Tibial artery (tissue), 4 donors: ENCODE data around the gene PLEKHO2.

Experiments used
- DNase-seq, 2 donors: peaks; one replicate each; pipeline ENCODE4 v3.0.0-alpha.2; 2019
- H3K27ac ChIP-seq, 2 donors: fragments of 200-600 bp; sonication (generic) in 1 of 2; 1 replicate in 1 of 2; 2 replicates in 1 of 2; pipeline ENCODE4 v1.5.1; 2018 to 2019; ENCODE audit warnings: mild to moderate bottlenecking in 1 of 2
- H3K27me3 ChIP-seq, 2 donors: fragments of 200-600 bp; sonication (generic) in 1 of 2; one replicate each; pipeline versions ENCODE4 v1.5.1 to v1.6.0; 2016 to 2019
- H3K36me3 ChIP-seq, 3 donors: fragments of 200-600 bp; sonication (generic) in 2 of 3; one replicate each; pipeline ENCODE4 v1.5.1; 2016 to 2019; ENCODE audit warnings: mild to moderate bottlenecking in 2 of 3
- H3K4me1 ChIP-seq, 4 donors: fragments of 200-600 bp; sonication (generic) in 2 of 4; 1 replicate in 3 of 4; 2 replicates in 1 of 4; pipeline ENCODE4 v1.5.1; 2016 to 2019
- H3K4me3 ChIP-seq, 2 donors: fragments of 200-600 bp; sonication (generic) in 1 of 2; 1 replicate in 1 of 2; 2 replicates in 1 of 2; pipeline ENCODE4 v1.5.1; 2018 to 2019; ENCODE audit warnings: mild to moderate bottlenecking in 2 of 2
- H3K9me3 ChIP-seq, 3 donors: fragments of 200-600 bp; sonication (generic) in 1 of 3; one replicate each; pipeline ENCODE4 v1.5.1; 2016 to 2019
- intact Hi-C: fragments of 100-400 bp; cut with DNase I; formaldehyde crosslinking; loops from one replicate; pipeline ENCODE4 v1.15.0; 2023; ENCODE audit warnings: low total_unique reads
- TF ChIP-seq, protein P1 (sequence below), 2 experiments: fragments of 200-600 bp in 1 of 2; fragments of 450-650 bp in 1 of 2; IDR thresholded peaks; one replicate each; pipeline ENCODE4 v1.5.1; 2017 to 2019; ENCODE audit warnings: antibody characterized with exemption in 2 of 2, mild to moderate bottlenecking in 1 of 2, moderate library complexity in 1 of 2

Gene PLEKHO2

DNA sequence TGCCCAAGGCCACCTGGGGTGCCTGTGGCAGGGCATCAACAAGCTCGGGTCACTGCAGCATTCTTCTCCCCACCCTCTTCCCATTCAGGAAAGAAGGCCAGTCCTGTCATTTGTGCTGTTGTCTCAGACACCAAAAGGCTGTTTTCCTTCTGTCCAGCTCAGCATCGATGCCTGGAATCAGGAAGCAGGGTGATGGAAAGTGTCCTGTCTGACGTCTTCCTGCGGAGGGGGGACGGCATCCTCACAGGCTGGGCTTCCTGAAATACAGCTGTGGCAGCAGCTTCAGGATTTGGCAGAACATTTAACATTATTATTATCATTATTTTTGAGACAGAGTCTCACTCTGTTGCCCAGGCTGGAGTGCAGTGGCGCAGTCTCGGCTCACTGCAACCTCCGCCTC lies 37.0 kb downstream of the PLEKHO2 start:
- Histone ChIP-seq H3K4me3 (no peak overlapping the region), H3K36me3 (no peaks in the 10 kb centered on the region), H3K27ac (peak overlapping the region in 1 of 2 donors; percentile 59), H3K4me1 (peaks cover 0 to 21% (median 6%) of the 10 kb centered on the region in 4 donors), H3K9me3 (no peaks in the 10 kb centered on the region), H3K27me3 (no peaks in the 10 kb centered on the region)
- intact Hi-C loops, result no loop called here
- peak in 1 of 2 donors; percentile 55 for DNase-seq
- TF ChIP-seq, protein P1, sequence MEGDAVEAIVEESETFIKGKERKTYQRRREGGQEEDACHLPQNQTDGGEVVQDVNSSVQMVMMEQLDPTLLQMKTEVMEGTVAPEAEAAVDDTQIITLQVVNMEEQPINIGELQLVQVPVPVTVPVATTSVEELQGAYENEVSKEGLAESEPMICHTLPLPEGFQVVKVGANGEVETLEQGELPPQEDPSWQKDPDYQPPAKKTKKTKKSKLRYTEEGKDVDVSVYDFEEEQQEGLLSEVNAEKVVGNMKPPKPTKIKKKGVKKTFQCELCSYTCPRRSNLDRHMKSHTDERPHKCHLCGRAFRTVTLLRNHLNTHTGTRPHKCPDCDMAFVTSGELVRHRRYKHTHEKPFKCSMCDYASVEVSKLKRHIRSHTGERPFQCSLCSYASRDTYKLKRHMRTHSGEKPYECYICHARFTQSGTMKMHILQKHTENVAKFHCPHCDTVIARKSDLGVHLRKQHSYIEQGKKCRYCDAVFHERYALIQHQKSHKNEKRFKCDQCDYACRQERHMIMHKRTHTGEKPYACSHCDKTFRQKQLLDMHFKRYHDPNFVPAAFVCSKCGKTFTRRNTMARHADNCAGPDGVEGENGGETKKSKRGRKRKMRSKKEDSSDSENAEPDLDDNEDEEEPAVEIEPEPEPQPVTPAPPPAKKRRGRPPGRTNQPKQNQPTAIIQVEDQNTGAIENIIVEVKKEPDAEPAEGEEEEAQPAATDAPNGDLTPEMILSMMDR (IDR thresholded peaks at IDR 0.05), result no peak

DNA sequence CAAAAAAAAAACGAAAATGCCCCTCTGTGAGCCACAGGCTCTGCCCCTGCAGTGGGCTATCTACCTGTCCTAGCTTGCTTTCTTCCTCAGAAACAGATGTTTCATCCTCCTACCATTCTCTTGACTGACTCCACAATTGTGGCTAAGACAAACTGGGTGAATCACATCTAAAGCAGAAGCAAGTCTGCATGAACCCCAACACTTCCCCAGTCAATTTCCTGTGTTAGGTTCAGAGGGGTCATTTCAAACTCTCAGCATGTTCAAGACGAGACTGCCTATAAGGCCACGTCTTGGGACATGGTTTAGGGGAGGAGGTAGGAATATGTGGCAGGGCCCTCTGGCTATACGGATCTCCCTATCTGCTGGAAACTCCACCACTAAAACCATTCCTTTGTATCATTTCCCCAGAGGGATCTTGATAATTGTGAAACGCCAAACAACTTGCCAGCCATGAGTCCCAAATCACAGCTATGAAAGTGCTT lies 41.4 kb downstream of the PLEKHO2 start:
- no peaks in the 10 kb centered on the region for H3K36me3 ChIP-seq
- peaks cover 0 to 9% (median 3%) of the 10 kb centered on the region in 4 donors for H3K4me1 ChIP-seq
- no peak overlapping the region for H3K4me3 ChIP-seq
- intact Hi-C loops, result no loop called here
- no peaks in the 10 kb centered on the region for H3K27me3 ChIP-seq
- peak overlapping the region in 1 of 2 donors; percentile 10 for H3K27ac ChIP-seq
- H3K9me3 ChIP-seq, result no peaks in the 10 kb centered on the region
- no peak for DNase-seq
- TF ChIP-seq, protein P1 (IDR thresholded peaks at IDR 0.05), result no peak

DNA sequence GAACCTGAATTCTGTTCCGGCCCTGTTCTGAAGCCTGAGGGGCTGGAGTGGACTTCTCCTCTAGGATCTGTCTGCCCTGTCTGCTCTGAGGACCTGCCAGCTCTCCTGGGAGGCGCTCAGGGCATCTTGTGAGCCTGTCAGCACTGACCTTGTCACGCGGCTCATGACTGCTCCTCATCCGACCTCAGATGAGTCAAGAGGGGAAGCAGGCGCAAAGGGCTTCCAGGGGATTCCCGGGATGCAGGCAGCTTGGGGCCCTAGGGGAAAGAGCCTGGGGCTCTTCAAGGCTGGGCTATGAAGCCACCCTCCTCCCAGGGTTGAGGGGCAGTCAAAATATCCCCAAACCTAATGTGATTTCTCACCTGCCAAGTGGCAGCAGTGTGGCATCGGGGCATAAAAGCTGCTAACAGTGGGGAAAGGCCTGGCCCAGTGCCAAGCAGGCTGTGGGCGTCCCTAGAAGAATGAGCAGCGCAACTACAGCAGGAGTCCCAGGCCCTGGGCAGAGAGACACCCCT lies 42.3 kb downstream of the PLEKHO2 start:
- Histone ChIP-seq H3K27ac (peak overlapping the region in 1 of 2 donors; percentile 10), H3K36me3 (no peaks in the 10 kb centered on the region), H3K27me3 (no peaks in the 10 kb centered on the region), H3K4me1 (peaks cover 0 to 9% (median 3%) of the 10 kb centered on the region in 4 donors), H3K9me3 (no peaks in the 10 kb centered on the region), H3K4me3 (no peak overlapping the region)
- intact Hi-C loops, result no loop called here
- TF ChIP-seq, protein P1 (IDR thresholded peaks at IDR 0.05), result no peak
- peak; percentile 83 to 87 for DNase-seq

DNA sequence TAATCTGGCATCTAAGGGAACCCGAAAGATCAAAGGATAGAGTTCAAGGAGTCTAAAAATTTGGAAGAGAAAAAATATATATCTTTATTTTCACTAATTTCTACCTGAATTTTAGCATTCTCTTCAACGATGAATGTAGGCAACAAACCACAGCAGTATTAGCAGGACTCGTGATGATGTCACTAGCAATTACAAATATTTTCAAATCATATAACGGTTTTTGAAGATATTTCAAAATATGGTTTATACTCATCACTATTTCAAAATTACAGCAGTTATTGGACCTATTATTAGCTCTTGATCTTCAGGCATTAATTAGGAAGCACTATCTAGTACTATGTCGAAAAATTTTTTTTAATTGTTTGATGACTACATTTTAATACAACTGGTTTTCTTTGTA lies 43.0 kb downstream of the PLEKHO2 start:
- H3K36me3 ChIP-seq, result no peaks in the 10 kb centered on the region
- H3K9me3 ChIP-seq, result no peaks in the 10 kb centered on the region
- intact Hi-C loops, result no loop called here
- no peak overlapping the region for H3K27ac ChIP-seq
- H3K4me1 ChIP-seq, result peaks cover 0 to 9% (median 3%) of the 10 kb centered on the region in 4 donors
- DNase-seq, result no peak
- H3K4me3 ChIP-seq, result no peak overlapping the region
- TF ChIP-seq, protein P1 (IDR thresholded peaks at IDR 0.05), result no peak
- no peaks in the 10 kb centered on the region for H3K27me3 ChIP-seq

DNA sequence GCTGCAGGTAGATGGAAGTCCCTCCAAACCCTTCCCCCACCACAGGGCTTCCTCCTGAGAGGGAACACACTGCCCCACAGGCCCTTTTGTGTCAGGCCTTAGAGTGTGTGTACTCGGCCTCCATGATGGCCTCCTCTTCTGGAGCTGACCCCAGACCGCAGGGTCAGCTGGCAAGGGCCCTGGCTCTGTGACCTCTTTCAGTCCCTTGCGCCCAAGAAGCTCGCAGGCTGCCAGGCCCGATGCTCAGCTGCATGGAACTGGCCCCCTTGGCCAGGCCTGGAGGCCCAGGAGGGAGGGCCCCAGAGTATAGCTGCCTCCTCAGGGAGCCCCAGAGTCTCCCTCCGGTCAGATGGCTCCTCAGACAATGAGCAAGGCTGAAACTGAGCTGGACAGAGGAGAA lies 46.6 kb downstream of the PLEKHO2 start:
- DNase-seq, result no peak
- no peak overlapping the region for H3K4me3 ChIP-seq
- no peaks in the 10 kb centered on the region for H3K27me3 ChIP-seq
- H3K36me3 ChIP-seq, result no peaks in the 10 kb centered on the region
- H3K27ac ChIP-seq, result no peak overlapping the region
- H3K9me3 ChIP-seq, result no peaks in the 10 kb centered on the region
- intact Hi-C loops, result no loop called here
- peaks cover 0 to 10% (median 3%) of the 10 kb centered on the region in 4 donors for H3K4me1 ChIP-seq
- TF ChIP-seq, protein P1 (IDR thresholded peaks at IDR 0.05), result no peak
